ENCODE measurements around the gene SSR3.

The SSR3 gene

DNA sequence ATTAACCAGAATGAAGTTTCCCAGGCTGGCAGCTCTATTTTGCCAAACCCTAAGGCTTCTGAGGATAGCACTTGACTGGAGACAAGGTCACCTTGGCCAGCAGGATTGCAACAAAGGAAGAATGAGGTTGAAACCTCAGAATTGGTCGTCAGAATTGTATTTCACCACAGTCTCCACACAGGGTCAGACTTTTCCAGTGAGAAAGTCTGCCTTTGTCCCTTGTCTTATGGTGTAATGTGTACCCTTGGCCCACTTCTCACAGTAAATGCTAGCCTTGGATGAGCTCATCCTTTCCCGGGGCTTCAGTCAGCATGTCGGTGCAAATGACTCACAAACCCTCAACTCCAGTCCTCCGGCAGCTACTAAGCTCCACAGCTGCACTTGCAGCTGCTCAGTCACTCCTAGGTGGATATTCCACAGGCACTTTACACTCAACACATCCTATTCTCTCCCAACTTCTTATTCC, 19.7 kb downstream of the SSR3 start:
- no peak for FAIRE-seq

DNA sequence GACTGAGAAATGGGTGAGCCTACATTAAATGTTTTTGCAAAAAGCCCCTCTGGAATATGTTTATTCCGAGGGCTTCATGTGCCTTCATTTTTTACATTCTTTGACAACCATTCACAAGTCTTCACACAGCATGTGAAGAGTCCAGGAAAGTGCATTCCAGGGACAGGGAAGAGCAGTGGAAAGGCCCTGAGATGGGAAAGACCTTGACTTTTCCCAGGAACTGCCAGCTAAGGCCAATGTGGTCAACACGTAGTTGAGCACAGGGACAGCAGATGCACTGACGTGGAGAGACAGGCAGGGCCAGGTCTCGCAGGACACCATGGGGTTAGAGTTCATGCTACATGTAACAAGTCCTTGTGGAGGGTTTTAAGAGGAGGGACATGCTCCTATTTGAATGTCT, 21.7 kb downstream of the SSR3 start:
- FAIRE-seq: no peak

DNA sequence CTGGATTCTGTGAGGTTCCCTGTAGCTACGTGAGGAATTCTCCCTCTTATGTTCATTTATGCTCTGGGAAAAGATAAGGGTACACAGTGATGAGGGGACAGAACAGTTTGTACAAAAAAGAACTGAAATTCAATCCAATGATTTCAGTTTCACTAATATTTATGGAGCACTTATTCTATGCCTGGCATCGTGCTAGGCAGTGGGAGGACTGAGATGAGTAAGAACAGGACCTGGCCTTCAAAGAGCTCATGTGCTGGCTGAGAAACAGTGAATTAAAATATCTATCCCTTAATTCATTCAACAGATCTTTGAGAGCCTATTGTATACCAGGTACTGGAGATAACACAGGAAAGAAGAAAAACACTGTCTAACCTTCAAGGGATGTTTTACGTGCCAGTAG, 22.2 kb downstream of the SSR3 start:
- no peak for FAIRE-seq

DNA sequence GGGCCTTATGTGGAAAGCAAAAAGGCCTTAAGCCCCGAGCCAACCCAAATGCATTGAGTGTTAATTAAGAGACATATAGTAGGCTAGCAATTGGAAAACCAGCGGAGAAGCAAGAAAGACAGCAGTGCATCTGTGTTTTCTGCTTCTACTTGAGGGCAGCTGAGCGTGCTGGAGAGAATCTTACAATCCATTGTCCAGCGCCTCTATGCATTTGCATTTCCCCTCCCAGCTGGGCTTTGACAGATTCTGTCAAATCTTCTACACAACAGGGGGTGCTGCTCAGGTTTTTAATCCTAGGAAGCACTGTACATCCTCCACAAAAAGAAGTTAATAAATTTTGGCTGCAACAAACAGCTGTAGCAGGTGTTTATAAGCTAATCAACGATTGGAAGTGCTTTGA, 23.9 kb downstream of the SSR3 start:
- no peak for FAIRE-seq

DNA sequence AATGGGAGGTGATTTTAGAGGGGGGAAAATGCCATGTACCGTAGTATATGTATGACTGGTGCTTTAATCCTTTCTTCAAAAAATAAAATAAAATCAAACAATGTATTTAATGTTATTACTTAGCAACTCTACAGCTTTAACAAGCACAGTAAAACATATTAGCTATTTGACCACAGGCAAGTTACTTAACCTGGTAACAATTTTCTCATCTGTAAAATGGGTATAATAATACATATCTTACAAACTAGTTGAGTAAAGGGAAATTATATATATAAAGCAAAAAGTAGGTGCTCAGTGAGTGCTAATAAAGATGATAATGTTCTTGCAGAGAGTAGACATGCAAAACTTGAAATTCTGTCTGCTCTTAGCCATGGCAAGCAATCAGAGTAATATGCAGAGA, 27.9 kb downstream of the SSR3 start:
- no peak for FAIRE-seq

DNA sequence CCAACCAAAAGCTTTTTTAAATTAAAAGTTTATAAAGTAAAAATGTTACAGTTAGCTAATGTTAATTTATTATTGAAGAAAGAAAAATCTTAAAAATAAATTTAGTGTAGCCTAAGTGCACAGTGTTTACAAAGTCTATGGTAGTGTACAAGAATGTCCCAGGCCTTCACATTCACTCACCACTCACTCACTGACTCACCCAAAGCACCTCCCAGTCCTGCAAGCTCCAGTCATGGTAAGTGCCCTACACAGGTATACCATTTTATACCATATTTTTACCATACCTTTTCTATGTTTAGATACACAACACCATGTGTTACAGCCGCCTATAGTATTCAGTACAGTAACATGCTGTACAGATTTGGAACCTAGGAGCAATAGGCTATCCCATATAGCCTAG, 29.1 kb downstream of the SSR3 start:
- FAIRE-seq: no peak

DNA sequence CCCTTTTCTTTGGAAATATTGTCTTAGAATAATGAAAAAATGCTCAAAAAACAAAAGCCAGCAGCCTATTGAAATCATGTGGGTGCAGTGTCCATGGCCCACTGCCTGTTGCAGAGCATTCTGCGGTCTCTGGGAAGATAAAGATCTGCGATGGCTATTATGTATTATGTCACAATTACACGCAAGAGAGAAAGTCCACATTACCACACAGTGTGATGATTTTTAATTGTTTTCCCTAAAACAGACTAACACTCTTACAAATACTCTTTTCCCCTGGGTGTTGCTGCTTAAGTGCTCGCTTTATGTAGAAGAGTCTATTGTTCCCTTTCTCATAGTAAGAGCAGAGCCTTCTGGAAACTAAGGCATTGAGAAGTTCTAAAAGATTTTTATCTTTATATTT, 32.2 kb downstream of the SSR3 start:
- FAIRE-seq: no peak

DNA sequence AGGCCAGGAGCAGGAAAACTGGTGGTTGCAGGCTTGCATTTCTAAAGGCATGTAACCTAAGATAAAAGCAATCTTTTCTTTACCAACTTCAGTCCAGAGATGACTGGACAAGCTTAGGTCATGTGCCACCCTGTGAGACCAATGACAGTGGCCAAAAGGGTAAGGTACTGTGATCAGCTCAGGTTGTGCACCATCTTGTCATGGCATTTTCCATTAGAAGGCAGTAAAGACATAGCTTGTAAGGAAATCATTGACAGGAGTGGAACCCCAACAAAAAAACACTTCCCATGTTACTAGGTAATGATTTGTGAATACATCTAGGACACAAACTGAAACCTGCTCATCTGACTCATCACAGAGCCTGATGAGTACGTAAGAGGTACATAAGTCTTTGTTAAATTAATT, 35.2 kb downstream of the SSR3 start:
- FAIRE-seq: no peak

DNA sequence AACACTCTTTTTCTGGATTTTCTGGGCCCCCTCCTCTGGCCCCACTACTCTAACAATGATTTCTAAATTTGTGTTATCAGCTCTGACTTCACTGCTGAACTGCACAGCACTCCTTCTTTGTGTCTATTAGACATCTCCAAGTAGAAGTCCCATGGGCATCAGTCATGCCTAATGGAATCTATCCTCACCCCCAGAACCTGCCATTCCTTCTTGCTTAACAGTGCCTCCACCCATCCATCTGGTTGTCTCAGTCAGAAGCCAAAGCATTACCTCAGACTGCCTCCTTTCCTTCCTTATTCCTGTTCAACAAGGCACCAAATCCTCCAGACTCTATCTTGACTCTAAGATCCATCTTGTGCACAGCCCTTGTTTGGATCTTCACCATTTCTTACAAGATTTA, 36.2 kb downstream of the SSR3 start:
- no peak for FAIRE-seq

DNA sequence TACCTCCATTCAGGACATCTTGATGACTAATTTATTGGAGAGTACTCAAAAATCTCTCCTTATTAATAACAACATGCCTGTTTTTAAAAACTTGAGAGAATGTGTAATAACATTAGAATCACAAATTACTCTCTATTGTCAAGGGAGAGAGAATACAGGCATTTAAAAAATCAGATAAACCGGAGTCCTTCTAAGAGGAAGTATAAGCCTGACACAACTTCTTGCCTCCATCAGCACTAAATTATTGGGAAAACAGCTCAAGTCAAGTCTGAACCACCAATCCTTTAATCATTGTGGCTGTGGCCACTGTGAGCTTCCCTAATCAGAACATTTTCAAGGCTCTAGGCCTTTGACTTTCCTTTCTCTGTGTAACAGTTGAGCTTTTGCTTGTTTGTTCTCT, 38.0 kb downstream of the SSR3 start:
- no peak for FAIRE-seq

DNA sequence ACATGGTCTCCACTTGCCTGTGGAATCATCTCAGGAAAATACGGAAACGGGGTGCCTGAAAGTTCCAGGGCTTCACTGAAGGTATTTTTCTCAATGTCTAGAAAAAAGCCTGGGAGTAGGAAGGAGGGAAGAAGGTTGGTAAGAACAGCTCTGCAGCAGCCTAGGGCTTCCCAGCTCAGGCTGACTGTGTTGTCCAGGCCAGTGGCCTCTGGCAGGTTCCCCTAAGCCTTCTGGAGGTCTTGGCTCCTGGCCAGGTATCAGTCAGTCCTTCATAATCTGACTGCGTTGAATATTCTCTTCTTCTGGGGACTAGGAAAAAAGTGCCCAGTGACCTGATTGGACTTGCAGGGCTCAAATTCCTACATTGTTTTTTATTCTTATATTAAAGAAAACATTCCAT, 38.6 kb downstream of the SSR3 start:
- FAIRE-seq: no peak

DNA sequence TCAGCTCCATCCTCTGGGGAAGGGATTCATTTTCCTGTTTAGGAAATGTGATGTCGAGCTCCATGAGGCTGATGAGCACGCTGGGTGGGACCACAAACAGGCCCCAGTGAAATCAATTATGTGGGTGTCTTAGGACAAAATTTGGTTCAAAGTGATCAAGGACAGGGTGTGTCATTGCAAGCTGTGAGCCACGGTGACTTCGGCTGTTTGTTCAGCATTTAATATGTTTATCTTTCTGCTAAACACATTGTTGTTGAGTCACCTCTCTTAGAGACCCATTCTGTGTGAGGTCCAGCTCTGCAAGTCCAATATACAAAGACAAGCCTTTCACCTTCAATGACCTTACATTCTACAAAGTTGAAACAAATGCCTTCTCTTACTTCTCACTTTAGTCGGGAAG, 41.3 kb downstream of the SSR3 start:
- FAIRE-seq: no peak

DNA sequence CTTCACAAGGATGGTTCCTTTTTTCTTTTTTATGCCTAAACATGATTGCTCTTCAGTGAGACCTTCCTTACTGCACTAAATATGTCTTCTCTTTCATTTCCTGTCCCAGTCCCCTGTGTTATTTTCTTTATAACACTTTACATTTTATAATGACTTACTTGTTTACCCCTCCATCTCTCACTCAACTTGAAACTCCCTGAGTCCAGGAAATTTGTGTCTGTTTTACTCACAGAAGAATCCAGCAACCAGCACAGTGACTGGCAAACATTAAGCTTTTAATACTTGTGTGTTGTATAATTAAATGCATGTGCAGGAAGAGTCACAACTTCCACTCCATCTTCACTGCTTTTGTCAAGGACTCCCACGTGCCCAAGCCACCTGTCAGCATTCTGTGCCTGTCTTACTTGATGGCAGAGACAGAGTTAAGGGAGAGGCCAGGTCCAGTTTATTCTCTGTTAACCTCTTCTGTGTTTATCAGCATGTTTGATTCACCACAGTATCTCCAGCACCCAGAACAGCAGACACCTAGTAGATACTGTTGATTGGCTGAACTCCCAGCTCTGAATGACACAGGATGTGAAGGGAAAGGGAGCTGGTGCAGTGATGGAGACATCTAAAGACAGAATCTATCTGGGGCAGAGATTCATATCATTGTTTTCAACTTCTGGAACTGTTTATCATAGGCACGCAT, 42.8 kb downstream of the SSR3 start:
- FAIRE-seq: no peak

DNA sequence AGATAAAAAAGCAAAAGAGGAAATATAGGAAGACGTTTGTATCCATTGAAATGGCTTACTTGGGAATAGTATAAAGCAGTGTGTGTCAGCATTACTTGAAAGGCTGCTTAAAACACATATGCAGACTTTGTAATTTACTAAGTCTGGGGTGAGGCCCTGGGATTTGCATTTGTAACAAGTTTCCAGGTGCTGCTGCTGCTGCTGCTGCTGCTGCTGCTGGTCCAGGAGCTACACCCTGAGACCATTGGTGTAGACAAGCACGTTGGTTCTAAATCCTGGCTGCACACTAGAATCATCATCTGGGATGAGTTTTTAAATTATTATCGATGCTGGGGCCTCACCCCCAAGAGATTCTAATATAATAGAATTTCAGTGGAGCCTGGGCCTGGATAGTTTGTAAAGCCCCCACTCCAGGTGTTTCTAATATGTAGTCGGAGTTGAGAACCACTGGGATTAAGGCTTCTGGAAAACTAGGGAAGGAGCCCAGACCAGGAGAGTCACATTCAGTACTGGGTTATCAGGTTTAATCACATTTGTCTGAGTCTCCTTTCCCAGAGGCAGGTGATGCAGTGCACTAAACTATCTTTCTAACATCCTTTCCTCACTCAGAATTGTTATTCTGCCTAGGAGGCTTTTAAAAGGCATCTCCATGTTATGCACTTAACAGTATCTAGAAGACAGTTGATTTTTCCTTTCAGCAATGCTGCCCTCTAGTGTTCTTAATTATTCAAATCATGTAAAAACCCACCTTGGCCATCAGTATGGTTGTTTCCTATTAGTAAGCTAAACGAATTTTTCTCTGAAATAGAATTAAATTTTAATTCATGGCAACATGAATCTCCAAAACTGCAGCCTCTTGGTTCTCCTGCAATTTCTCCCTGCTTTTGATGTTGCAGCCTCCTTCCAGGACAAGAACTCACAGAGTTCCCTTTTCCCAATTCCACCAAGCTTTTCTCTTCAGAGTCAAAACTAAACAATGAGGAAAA, 45.4 kb downstream of the SSR3 start:
- peak; percentile 80 for FAIRE-seq

DNA sequence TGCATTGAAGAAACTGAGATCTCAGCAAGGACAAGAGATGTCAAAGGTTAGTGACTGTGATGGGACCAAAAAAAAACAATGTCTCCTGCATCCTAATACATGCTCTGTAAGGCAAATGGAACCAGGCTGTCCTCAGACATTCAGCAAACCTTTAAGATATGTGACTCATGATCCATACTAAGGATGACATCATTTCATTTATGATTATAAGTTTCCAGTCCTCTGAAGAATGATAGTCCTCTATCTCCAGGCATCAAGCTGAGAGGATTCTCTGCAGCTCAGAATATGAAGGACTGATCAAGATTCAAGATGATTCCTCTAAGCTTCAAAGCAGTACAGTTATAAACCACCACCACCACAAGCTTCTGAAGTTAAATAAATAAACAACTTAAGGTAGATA, 47.6 kb downstream of the SSR3 start:
- no peak for FAIRE-seq

DNA sequence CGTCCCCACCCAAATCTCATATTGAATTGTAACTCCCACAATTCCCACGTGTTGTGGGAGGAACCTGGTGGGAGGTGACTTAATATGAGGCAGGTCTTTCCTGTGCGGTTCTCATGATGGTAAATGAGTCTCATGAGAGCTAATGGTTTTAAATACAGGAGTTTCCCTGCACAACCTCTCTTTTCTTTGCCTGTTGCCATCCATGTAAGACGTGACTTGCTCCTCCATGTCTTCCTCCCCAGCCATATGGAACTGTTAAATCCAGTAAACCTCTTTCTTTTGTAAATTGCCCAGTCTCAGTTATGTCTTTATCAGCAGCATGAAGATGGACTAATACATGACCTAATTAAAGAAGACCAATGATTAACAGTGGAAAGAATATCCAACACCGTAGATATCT, 56.6 kb downstream of the SSR3 start:
- no peak for FAIRE-seq

DNA sequence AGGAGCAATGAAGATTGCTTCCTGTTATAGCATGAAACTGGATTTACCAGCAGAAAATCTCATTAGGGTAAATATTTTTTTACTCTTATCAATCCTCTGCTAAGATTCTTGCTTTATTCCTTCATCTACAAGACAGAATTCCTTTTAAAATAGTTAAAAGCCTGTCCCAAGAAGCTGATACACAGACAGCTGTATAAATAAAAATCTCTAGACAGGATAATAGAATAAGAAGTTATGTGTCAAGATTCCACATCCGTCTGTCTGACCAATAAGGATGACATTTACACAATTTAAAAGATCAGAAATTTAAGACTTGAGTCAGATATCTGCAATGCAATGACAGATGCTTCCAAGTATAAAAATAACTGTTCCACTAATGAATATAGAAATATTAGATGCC, 57.6 kb downstream of the SSR3 start:
- no peak for FAIRE-seq

DNA sequence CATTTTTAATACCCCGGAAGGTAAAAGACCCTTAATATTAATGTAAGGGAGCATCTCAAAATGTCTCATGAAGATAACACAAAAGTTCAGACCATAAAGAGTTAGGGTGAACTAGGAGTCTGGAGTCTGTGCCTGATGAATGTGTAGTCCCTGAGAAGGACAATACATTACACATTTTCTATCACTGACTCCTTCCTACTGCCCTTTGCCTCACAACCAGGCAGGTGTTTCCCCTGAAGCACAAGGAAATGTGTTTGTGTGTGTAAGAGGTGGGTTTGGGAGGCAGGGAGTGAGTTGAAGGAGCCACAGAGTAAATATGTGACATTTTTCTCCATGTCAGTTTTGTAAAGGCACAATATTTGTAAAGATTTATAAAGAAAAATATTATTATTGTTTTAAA, 59.1 kb downstream of the SSR3 start:
- no peak for FAIRE-seq

DNA sequence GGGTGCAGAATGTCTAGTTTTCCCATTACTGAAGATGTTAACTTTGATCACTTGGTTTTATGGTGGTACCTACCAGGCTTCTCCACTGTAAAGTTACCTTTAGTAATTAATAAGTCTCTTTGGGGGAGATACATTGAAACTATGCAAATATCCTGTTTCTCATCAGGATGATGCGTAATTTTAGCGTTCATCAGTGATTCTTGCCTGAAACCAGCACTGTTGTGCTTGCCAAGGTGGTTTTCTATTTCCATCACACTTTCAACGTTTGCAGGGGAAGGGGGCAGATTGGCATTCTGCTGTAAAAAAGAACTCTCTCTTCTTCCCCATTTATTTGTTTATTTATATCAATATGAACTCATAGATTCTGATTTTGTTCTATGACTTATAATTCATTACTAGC, 61.0 kb downstream of the SSR3 start:
- FAIRE-seq: no peak

DNA sequence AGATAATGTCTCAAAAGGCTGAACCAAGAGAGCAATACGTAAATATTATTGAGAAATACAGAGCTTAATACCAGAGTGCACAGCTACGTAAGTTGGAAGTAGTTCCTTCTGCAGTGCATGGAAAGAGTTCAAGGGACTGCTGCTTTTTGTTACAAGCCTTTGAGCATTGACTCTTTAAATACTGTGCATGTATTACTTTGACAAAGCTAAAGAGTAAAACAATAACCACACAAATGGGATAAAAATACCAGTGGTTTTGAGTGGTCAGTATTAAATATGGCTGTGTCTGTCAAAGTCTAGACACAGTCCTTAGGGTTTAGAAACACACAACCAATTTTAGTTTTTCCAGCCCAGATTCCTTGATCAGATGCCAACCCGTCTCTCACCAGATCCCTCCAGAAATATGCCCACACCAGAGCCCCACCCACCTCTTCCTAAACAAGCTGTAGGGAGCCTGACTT, 62.1 kb downstream of the SSR3 start:
- FAIRE-seq: no peak

DNA sequence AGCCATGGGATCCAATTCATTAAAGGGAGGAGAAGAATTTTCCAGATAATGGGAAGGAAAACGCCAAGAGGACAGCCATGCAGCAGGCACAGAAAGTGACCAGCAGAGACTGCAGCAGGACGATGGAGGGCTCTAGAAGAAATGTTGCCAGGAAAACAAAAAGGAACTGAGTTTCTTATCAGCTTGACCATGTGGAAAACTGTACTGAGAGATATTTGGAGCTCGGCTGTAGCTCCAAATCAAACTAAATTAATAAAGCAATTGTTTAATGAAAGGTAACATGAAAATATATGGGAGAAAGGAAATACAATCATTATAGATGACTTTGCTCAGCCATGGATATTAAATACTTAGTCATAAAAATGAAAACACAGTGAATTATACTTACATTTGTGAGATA, 63.7 kb downstream of the SSR3 start:
- FAIRE-seq: no peak
